ENCODE measurements around the gene TMPRSS11A.

The TMPRSS11A gene

GRCh38 chr4:67963356-67963755 lies at the start of gene TMPRSS11A:
Gene TMPRSS11A (minus strand): TSS chr4:67963493. CDS start chr4:67963393, 100 bp downstream.
- no peak for DNase-seq (ENCODE audit: low spot score)

DNA sequence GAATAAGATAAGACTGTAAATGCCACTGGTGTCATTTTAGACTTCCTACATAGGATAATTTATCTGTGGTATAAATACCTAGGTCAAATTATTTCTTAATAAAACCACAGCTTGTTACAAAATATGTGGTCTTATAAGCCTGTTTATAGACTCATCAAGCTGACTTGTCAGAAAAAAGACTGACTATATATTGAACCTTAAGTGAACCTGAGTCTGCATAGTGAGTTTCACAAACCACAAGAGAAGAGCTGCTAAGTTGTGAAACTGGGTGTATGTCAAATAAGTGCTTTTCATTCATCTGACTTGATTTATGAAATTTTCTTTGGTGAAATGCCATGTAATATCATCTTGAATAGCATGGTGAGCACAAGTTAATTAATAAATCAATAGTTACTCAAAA lies 48.4 kb upstream of the TMPRSS11A start:
- DNase-seq (ENCODE audit: low spot score) = no peak

- no peak for DNase-seq (ENCODE audit: low spot score)
These were observed 39.6 kb upstream of the TMPRSS11A start for GRCh38 chr4:68002906-68003305.

DNA sequence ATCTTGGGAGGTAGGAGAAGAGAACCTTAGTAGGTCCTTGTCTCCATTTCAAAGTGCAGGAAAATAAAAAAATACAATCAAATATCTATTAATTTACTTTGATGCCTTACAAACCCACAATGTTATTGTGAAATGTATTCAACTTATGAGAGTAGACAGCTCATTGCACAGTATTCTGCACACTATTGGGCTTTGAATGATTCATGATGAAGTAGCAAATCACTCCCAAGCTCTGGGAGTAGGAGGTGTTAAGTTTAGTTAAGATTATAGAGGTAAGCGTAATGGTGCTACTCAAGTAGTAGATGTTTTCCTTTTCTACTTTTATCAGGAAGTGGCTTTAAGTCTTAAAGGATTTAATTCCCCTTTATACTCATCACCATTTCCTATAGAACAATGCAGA lies 32.8 kb upstream of the TMPRSS11A start:
- DNase-seq (ENCODE audit: low spot score) = no peak

GRCh38 chr4:67988991-67989390 lies 25.7 kb upstream of the TMPRSS11A start:
- DNase-seq (ENCODE audit: low spot score) = no peak

DNA sequence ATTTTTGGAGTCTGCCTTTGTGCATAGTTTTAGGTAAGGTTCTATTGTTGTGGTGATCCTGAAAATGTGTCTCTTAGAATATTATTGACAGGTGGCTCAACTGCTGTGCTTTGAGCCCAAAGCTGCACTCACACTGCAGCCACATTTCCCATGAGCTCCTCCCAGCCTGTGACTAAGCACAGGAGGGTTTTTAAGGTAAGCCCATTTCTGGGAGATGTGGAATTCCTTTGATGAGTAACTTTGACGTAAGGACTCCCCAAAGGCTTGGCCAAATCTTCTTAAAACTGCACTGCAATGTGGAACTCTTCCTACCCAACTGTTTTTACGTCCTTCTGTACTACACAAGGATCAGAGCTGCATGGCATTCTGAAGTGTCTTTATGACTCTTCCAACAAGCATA lies 20.0 kb upstream of the TMPRSS11A start:
- DNase-seq (ENCODE audit: low spot score) = no peak

- DNase-seq (ENCODE audit: low spot score) = no peak
These were observed 17.2 kb upstream of the TMPRSS11A start for GRCh38 chr4:67980512-67980911.

- DNase-seq (ENCODE audit: low spot score) = no peak
These were observed 10.3 kb upstream of the TMPRSS11A start for GRCh38 chr4:67973608-67974007.

DNA sequence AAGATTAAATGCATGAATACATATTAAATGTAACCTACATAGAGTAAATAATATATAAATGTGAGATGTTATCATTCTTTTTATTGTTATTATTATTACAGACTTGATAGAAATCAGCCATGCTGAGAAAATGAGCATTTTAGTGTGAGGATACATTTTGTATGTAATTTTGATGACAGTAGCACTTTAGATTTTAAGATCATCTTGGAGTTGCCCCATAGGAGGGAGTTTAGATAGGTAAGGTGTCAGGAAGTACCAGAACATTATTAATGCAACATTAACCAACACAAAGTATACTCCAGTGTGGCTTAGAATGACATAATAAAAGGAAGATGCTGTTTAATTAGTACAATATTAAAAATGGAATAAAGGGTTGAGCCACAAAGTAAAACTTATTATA lies 8.4 kb downstream of the TMPRSS11A start:
- no peak for DNase-seq (ENCODE audit: low spot score)

GRCh38 chr4:67941074-67941473 lies 22.2 kb downstream of the TMPRSS11A start:
- DNase-seq (ENCODE audit: low spot score) = no peak

DNA sequence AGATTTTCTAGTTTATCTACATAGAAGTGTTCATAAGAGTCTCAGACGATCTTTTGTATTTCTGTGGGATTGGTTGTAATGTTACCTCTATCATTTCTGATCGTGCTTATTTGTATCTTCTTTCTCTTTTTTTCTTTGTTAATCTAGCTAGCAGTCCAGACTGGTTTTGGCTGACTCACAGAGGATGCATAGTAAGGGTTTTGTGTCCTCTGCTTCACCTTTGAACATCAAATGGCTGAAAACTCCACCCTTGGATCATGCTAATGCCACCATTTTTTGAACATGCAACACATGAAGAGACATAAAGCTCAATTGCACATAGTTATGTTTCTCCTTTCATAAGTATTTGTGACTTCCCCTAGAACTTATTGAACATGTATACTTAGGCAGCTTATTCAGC lies 22.8 kb downstream of the TMPRSS11A start:
- DNase-seq (ENCODE audit: low spot score) = no peak

DNA sequence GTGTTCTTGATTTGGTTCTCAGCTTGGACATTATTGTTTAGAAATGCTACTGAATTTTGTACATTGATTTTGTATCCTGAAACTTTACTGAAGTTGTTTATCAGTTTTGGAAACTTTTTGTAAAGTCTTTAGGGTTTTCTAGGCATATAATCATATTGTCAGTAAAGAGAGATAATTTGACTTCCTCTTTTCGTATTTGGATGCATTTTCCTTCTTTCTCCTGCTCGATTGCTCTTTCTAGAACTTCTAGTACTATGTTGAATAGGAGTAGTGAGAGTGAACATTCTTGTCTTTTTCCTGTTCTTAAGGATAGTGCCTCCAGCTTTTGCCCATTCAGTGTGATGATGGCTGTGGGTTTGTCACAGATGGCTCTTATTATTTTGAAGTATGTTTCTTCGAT lies 24.1 kb downstream of the TMPRSS11A start:
- DNase-seq (ENCODE audit: low spot score) = no peak

GRCh38 chr4:67935888-67936287 lies 27.4 kb downstream of the TMPRSS11A start:
- no peak for DNase-seq (ENCODE audit: low spot score)

DNA sequence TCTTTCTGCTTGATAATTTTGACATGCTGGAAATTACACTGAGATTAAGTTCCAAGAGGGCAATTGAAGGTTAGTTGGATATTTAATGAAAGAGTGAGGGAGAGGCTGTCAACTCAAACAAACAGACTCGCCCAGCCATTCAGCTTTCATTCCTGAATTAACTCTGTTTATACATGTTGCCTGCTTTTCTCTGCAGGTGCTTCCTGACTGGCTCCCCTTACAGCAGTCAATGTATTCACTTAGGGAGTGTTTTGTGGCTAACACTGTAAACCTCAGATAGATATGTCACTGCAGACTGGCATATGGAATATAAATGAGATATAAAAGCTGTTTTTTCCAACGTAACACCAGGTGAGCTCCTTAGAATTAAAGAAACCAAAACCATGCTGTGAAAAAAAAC lies 28.7 kb downstream of the TMPRSS11A start:
- DNase-seq (ENCODE audit: low spot score) = no peak

DNA sequence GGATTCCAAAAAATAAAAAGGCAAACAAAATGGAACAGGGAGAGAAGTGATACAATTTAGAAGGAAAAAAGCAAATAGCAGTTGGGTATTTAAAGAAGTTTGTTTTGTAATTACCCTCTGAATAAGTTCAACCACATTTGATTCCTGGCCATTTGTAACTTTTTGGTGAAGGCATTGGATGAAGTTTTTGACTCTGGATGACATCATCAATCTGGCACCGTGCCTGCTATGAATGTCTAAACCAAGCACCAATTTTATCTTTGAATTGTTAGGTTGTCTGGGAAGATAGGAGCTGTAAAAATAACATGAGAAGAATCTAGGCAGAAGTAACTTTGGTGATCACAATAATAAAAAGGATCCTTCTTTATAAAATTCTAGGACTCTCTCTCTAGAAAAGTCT lies 29.5 kb downstream of the TMPRSS11A start:
- no peak for DNase-seq (ENCODE audit: low spot score)

DNA sequence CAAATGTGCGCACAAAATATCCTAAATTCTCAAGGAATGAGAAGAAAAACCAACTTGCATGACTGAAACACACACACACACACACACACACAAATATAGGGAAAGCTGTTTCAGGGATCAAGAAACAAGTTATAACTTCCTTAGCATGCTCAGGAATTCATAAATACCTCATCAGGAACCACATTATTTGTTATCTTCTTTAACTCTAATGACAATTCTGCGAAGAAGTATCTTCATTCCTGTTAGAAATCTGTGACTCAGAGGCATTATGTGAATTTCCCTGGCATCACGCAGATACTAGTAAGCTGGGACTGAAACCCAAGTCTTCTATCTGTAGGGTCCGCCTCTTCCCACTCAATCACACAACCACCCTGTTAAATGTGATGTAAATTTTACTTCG lies 30.3 kb downstream of the TMPRSS11A start:
- no peak for DNase-seq (ENCODE audit: low spot score)

- no peak for DNase-seq (ENCODE audit: low spot score)
These were observed 32.0 kb downstream of the TMPRSS11A start for GRCh38 chr4:67931256-67931655.

GRCh38 chr4:67929426-67929825 lies 33.9 kb downstream of the TMPRSS11A start:
- no peak for DNase-seq (ENCODE audit: low spot score)

GRCh38 chr4:67928546-67928945 lies 34.7 kb downstream of the TMPRSS11A start:
- no peak for DNase-seq (ENCODE audit: low spot score)

- DNase-seq (ENCODE audit: low spot score) = no peak
These were observed 36.0 kb downstream of the TMPRSS11A start for GRCh38 chr4:67927251-67927650.

DNA sequence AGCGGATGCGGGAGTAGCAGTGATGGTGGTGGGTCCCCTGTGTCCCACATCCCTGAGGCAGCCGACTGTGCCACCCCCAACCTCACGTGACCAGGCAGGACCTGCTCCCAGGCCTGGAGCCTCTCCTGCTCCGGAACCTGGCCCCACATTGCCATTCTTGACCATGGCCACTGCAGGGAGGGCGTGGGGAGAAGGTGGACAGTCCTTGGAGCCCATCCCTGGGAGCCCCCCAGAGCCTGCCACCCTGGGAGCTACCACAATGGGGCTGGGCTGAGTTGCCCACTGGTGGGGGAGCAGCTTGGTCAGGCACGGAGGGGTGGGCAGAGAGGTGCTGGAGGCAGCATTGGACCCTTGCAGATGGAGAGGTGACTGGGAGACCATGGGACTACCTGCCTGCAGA lies 36.8 kb downstream of the TMPRSS11A start:
- DNase-seq (ENCODE audit: low spot score) = no peak

DNA sequence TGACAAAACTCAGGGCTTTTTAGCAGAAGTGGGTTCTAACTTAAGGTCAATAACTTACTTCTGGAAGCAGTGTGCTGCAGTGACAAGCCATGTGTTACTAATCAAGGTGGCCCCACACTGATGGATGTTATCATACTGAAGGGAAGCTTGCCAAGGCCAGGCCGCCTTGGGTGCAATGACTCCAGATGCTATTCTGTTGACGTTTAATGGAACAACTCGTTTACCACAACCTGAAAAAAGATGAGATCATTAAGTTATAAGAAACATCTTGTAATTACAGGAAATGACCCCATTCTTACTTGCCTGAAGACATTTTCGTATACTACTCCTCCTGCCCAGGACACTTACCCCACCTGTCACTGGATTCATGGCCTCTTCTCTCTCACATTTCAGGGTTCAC lies 40.6 kb downstream of the TMPRSS11A start:
- DNase-seq (ENCODE audit: low spot score) = no peak

DNA sequence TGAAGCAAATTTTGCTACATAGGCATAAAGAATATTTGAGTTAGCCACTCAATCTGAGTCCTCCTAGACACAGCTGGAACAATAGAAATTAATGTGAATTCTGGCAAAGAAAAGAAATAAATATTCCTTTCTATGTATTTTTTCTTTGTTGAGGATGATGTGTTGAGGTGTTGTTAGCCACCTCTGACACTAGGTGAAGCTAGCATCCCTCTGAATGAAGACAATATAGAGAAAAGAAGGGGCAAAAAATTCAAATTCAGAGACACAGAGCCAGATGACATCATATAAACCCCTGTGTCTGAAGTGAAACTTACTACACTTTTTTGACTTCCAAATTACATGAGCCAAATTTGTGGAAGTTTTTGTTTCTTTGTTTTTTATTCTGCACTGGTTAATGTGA lies 44.9 kb downstream of the TMPRSS11A start:
- DNase-seq (ENCODE audit: low spot score) = no peak

- no peak for DNase-seq (ENCODE audit: low spot score)
These were observed 47.8 kb downstream of the TMPRSS11A start for GRCh38 chr4:67915400-67915966.

DNA sequence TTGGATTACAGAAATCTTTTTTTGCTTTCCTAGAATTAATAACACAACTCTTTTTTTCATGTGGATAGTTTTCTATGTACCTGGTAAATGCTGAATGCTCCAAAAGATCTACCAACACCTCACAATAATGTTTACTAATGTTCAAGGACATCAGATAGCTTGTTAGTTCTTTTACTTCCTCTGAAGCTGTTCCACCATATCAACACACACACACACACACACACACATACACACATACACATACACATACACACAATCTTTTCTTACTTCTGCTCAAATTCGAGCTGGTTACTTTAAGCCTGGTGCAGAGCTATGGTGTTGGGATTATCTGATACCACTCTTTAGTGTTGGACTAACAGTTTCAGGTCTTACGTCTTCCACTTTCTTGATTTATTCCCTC lies 51.2 kb downstream of the TMPRSS11A start:
- no peak for DNase-seq (ENCODE audit: low spot score)
